Measurements from ENCODE around the gene ATF7. TPM values are rescaled to one million over a fixed set of nuclear protein-coding genes. Genes with fewer than 3 reads are reported as not detected.
"Not testable (repeated sequence)": the region's sequence is repeated elsewhere in the genome, so short reads cannot be mapped to it uniquely, and the experiment has no call there.

Gene ATF7
- total and polyA plus RNA-seq, 9 of the 15 experiments (the other 6 are each of a cell fraction or from before 2014, with no cell fraction given): 10.6 to 30.4 (median 20.7) TPM

DNA sequence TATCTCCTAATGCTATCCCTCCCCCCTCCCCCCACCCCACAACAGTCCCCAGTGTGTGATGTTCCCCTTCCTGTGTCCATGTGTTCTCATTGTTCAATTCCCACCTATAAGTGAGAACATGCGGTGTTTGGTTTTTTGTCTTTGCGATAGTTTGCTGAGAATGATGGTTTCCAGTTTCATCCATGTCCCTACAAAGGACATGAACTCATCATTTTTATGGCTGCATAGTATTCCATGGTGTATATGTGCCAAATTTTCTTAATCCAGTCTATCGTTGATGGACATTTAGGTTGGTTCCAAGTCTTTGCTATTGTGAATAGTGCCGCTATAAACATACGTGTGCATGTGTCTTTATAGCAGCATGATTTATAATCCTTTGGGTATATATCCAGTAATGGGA lies 19.5 kb downstream of the ATF7 start:
- H3K4me3 ChIP-seq; FAIRE-seq; H3K27me3 ChIP-seq (ENCODE audit: control insufficient read depth in 2 of 2, insufficient read depth in 2 of 2, low read length in 2 of 2); H3K9ac ChIP-seq (ENCODE audit: insufficient read depth in 1 of 2, low read depth in 2 of 2, low read length in 2 of 2); H3K9me3 ChIP-seq (replicated peaks; ENCODE audit: control insufficient read depth, insufficient read depth, low read depth, low read length); BruUV-seq (replicated peaks); H3K27ac ChIP-seq (ENCODE audit: extremely low read depth, low read depth, low read length); intact Hi-C loops (cut with micrococcal nuclease); in situ Hi-C loops (cut with MboI); H3K4me2 ChIP-seq (ENCODE audit: insufficient read depth, low read length); ATAC-seq; H3K4me1 ChIP-seq (replicated peaks in 1 of 2; ENCODE audit: control insufficient read depth in 2 of 2, insufficient read depth in 2 of 2, low read length in 2 of 2); CTCF ChIA-PET (ENCODE audit: low intra/inter-chr PET ratio); DNase-seq (ENCODE audit: extremely low read depth in 1 of 4, low spot score in 3 of 4); H3K9me1 ChIP-seq (ENCODE audit: control insufficient read depth, insufficient read depth, low read length); H2AFZ ChIP-seq (ENCODE audit: low read depth, low read length); H3K36me3 ChIP-seq (ENCODE audit: control insufficient read depth, insufficient read depth, low read length); H4K20me1 ChIP-seq (replicated peaks; ENCODE audit: control insufficient read depth, insufficient read depth, low read length): not testable (repeated sequence)
- 96% methylated on average over 2 of the region's 5 CpGs for WGBS (ENCODE audit: insufficient coverage, low coverage, missing lambda C conversion rate)
- peaks cover 26% of the 10 kb centered on the region for H3K79me2 ChIP-seq (ENCODE audit: control insufficient read depth, insufficient read depth, low read length)
- POLR2A ChIA-PET: interaction anchor here (1.4 kb wide), 1 partner anchor 17 kb away, joined by 4 read pairs; no protein-coding TSS in a partner anchor

GRCh38 chr12:53604581-53604980 lies 21.6 kb downstream of the ATF7 start:
- Histone ChIP-seq H3K27me3 (ENCODE audit: control insufficient read depth in 2 of 2, insufficient read depth in 2 of 2, low read length in 2 of 2) (no peaks in the 10 kb centered on the region), H3K4me3 (no peak overlapping the region), H3K36me3 (ENCODE audit: control insufficient read depth, insufficient read depth, low read length) (peaks cover 8% of the 10 kb centered on the region), H4K20me1 (replicated peaks; ENCODE audit: control insufficient read depth, insufficient read depth, low read length) (no peaks in the 10 kb centered on the region; the same call in 1 of the 2 replicates), H3K9me3 (replicated peaks; ENCODE audit: control insufficient read depth, insufficient read depth, low read depth, low read length) (no peaks in the 10 kb centered on the region), H3K9me1 (ENCODE audit: control insufficient read depth, insufficient read depth, low read length) (no peaks in the 10 kb centered on the region), H3K4me2 (ENCODE audit: insufficient read depth, low read length) (no peak overlapping the region), H3K27ac (ENCODE audit: extremely low read depth, low read depth, low read length) (no peak overlapping the region), H3K9ac (ENCODE audit: insufficient read depth in 1 of 2, low read depth in 2 of 2, low read length in 2 of 2) (no peak overlapping the region), H3K4me1 (replicated peaks in 1 of 2; ENCODE audit: control insufficient read depth in 2 of 2, insufficient read depth in 2 of 2, low read length in 2 of 2) (no peaks in the 10 kb centered on the region), H2AFZ (ENCODE audit: low read depth, low read length) (no peak overlapping the region), H3K79me2 (ENCODE audit: control insufficient read depth, insufficient read depth, low read length) (peaks cover 24% of the 10 kb centered on the region; the same call in 2 of the 3 replicates)
- BruUV-seq (replicated peaks): no TSS peak
- intact Hi-C loops (cut with micrococcal nuclease) (no loop called here), in situ Hi-C loops (cut with MboI) (no loop called here)
- ATAC-seq (no peak), FAIRE-seq (no peak), DNase-seq (ENCODE audit: extremely low read depth in 1 of 4, low spot score in 3 of 4) (no peak)
- ChIA-PET CTCF (ENCODE audit: low intra/inter-chr PET ratio) (no interaction called here), POLR2A (no interaction called here)
- no peak for TF ChIP-seq RBM22 (IDR thresholded peaks at IDR 0.05; ENCODE audit: low read depth, low read length, poor library complexity, severe bottlenecking)
- peak; percentile 75; the same call in 1 of the 2 replicates for TF ChIP-seq ZNF24 (IDR thresholded peaks at IDR 0.05)

All from K562 (cell line).